Osteoblast (primary cell): Measurements from ENCODE around the gene ARFIP1. TPM values are rescaled to one million over a fixed set of nuclear protein-coding genes. Genes with fewer than 3 reads are reported as not detected.

ENCODE experiments used
- DNase-seq: peaks from one replicate; pipeline ENCODE4 v3.0.0; 2011; ENCODE audit warnings: low spot score, mixed read lengths; ENCODE audit not compliant: insufficient read length; ENCODE audit errors: missing footprints
- H2AFZ ChIP-seq: 2 replicates; pipeline ENCODE4 v1.6.0; 2011; ENCODE audit warnings: mild to moderate bottlenecking, low read length
- H3K27ac ChIP-seq: 2 replicates; pipeline ENCODE4 v1.5.1; 2011; ENCODE audit warnings: mild to moderate bottlenecking, low read depth, low read length, moderate library complexity
- H3K27me3 ChIP-seq: 2 replicates; pipeline ENCODE4 v1.6.0; 2012; ENCODE audit warnings: mild to moderate bottlenecking, control low read depth, inconsistent platforms, low read length, moderate library complexity; ENCODE audit not compliant: insufficient read depth
- H3K36me3 ChIP-seq: 2 replicates; pipeline ENCODE4 v1.5.1; 2011; ENCODE audit warnings: mild to moderate bottlenecking, low read length, control low read depth, moderate library complexity; ENCODE audit not compliant: insufficient read depth
- H3K4me1 ChIP-seq: 2 replicates; pipeline ENCODE4 v1.5.1; 2011; ENCODE audit warnings: mild to moderate bottlenecking, low read length, control low read depth, moderate library complexity; ENCODE audit not compliant: insufficient read depth
- H3K4me2 ChIP-seq: 2 replicates; pipeline ENCODE4 v1.6.0; 2011; ENCODE audit warnings: mild to moderate bottlenecking, low read length; ENCODE audit not compliant: insufficient read depth
- H3K4me3 ChIP-seq: fragments of 200-600 bp; sonication (generic); 3 replicates; pipeline ENCODE4 v1.5.1; 2012; ENCODE audit warnings: mild to moderate bottlenecking, low read length, inconsistent platforms; ENCODE audit not compliant: insufficient read depth
- H3K79me2 ChIP-seq: 2 replicates; pipeline ENCODE4 v1.6.0; 2012; ENCODE audit warnings: mild to moderate bottlenecking, low read length, control low read depth, inconsistent platforms; ENCODE audit not compliant: insufficient read depth
- H3K9me3 ChIP-seq: 2 replicates; pipeline ENCODE4 v1.5.1; 2011; ENCODE audit warnings: low read depth, low read length, control low read depth
- H4K20me1 ChIP-seq: 2 replicates; pipeline ENCODE4 v1.6.0; 2012; ENCODE audit warnings: mild to moderate bottlenecking, low read length, control low read depth; ENCODE audit not compliant: insufficient read depth
- total RNA-seq: library from RNA; depleted of rRNA; stranded (reverse); fragments of >200 nt; gene quantifications from 2 replicates; pipeline ENCODE4 v1.2.3, GENCODE V29; 2012
- TF ChIP-seq, protein P1 (sequence below): IDR thresholded peaks from 2 replicates; pipeline ENCODE4 v1.5.1; 2011; ENCODE audit warnings: mild to moderate bottlenecking, low read depth, low read length, moderate library complexity; ENCODE audit errors: extremely low read depth

The ARFIP1 gene
- total RNA-seq, 1 donor, result 38.7 TPM

DNA sequence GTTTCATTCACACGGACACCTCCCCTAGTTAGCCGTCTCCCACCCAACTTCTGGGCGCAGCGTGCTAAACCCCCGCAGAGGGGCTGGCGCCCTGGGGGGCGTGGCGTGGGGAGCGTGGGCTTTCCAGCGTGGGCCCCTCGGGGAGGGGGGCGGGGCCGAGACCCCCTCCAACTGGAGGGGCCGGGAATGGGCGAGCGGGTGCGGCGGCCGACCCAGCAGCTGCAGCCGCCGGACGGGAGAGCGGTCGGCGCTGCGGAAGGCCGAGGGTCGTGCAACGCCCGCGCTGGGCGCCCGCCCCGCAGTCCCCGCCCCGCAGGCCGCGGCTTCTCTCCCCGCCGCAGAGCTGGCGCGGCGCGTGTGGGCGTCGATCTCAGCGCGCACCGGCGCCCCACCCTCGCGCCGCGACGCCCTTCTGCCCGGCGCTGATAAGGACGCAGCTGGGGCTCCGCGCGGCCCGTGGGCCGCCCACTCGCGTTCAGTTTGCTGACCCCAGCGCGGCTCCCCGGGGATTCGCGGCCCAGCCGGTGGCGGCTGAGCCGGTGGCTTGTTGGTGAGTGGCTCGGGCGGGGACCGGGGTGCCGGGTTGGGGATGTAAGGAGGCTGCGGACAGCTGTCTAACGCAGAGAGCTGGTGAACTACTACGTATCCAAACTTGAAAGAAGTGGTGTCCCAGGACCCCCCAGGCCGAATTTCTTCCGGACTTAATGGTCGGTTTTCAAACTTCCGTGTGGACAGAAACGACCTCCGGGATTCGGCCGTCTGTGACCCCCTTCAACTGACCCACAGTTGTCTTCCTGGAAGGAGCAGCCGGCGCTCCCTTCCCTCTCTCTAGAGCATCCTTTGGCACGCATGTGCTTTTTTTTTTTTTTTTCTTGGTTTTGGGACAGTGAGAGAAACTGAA is 157.8 kb downstream of the ARFIP1 start:
- no peaks in the 10 kb centered on the region for H3K36me3 ChIP-seq
- H3K4me1 ChIP-seq, result no peaks in the 10 kb centered on the region
- H3K27me3 ChIP-seq, result peaks cover 75% of the 10 kb centered on the region
- H2AFZ ChIP-seq, result no peak overlapping the region
- no peaks in the 10 kb centered on the region for H3K9me3 ChIP-seq
- H4K20me1 ChIP-seq, result no peaks in the 10 kb centered on the region
- no peak overlapping the region for H3K27ac ChIP-seq
- peak overlapping the region; percentile 72 for H3K4me2 ChIP-seq
- peak overlapping the region; percentile 64 for H3K4me3 ChIP-seq
- TF ChIP-seq, protein P1, sequence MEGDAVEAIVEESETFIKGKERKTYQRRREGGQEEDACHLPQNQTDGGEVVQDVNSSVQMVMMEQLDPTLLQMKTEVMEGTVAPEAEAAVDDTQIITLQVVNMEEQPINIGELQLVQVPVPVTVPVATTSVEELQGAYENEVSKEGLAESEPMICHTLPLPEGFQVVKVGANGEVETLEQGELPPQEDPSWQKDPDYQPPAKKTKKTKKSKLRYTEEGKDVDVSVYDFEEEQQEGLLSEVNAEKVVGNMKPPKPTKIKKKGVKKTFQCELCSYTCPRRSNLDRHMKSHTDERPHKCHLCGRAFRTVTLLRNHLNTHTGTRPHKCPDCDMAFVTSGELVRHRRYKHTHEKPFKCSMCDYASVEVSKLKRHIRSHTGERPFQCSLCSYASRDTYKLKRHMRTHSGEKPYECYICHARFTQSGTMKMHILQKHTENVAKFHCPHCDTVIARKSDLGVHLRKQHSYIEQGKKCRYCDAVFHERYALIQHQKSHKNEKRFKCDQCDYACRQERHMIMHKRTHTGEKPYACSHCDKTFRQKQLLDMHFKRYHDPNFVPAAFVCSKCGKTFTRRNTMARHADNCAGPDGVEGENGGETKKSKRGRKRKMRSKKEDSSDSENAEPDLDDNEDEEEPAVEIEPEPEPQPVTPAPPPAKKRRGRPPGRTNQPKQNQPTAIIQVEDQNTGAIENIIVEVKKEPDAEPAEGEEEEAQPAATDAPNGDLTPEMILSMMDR, result no peak
- H3K79me2 ChIP-seq, result no peaks in the 10 kb centered on the region
- peak; percentile 93 for DNase-seq

DNA sequence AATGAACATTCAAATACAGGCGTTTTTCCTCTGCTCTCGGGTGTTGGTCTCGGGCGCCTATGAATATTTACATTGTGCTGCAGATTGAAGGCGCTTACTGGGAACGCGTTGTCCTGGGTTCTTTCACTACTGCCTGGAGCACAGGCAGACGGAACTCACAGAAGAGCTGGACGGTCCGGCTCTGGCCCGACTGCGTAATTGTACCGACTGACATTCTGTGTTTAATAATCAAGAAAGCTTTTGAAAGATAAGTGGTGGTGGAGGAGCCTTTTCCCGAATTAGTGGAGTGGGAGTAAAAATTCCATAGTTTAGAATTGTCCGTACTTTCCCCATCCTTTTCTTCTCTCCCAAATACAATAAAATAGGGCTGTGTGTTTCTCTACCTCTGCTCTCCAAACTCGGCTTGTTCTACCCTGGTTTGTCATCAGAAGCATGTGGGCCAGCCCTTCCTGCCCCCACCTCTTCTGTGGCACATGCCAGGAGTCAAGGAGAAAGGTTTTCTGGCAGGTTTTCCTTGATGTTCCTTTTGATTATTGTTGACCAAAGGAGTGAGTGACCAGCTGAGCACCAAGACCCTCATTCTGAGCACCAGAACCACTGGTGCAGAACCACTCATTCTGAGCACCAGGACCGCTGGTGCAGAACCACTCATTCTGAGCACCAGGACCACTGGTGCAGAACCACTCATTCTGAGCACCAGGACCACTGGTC is 158.6 kb downstream of the ARFIP1 start:
- no peak overlapping the region for H3K27ac ChIP-seq
- H3K4me3 ChIP-seq, result peak overlapping the region; percentile 64
- H3K36me3 ChIP-seq, result no peaks in the 10 kb centered on the region
- no peaks in the 10 kb centered on the region for H3K4me1 ChIP-seq
- H3K27me3 ChIP-seq, result peaks cover 71% of the 10 kb centered on the region
- no peaks in the 10 kb centered on the region for H3K79me2 ChIP-seq
- TF ChIP-seq, protein P1, result no peak
- H4K20me1 ChIP-seq, result no peaks in the 10 kb centered on the region
- H3K9me3 ChIP-seq, result no peaks in the 10 kb centered on the region
- H3K4me2 ChIP-seq, result peak overlapping the region; percentile 72
- no peak overlapping the region for H2AFZ ChIP-seq
- no peak for DNase-seq

DNA sequence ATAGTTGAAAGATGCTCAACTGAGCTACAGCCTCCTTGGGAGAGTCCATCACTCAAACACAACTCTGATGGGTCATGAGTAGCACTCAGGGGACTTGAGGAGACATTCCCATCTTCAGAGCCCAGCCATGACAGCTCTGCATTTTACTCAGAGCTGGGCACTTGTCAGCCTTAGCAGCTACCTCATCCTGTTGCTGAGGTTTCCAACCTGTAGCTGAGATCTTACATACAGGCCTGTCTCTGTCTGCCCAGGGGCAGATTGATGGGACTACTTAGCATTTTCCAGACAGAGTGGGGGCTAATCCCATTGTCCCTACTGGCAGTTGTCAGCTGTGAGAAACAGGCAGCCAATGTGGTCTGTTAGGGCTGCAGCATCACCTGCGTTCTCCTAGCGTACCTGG is 159.9 kb downstream of the ARFIP1 start:
- Histone ChIP-seq H3K9me3 (no peaks in the 10 kb centered on the region), H3K4me3 (no peak overlapping the region), H3K4me1 (no peaks in the 10 kb centered on the region), H3K79me2 (no peaks in the 10 kb centered on the region), H2AFZ (no peak overlapping the region), H3K27me3 (peaks cover 62% of the 10 kb centered on the region), H4K20me1 (no peaks in the 10 kb centered on the region), H3K4me2 (no peak overlapping the region), H3K36me3 (no peaks in the 10 kb centered on the region), H3K27ac (no peak overlapping the region)
- DNase-seq, result no peak
- TF ChIP-seq, protein P1, result no peak

DNA sequence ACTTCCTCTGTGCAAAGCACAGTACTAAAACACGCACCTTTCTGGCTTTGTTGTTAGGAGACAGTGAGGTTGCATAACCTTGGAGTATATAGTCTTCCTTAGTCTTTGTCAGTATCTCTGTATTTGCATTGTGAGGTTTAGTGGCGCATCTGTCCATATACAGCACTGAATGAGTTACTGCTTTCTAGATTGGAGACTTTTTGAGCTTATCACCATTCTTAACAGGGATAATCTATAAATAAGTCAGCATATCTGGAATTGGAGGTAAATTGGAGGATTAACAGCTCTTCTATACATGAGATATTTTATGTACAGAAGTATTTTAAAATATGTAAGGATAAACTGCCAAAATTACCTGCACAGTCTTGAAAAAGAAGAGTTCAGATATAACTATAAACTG is 160.7 kb downstream of the ARFIP1 start:
- no peak for DNase-seq
- Histone ChIP-seq H3K27me3 (peaks cover 53% of the 10 kb centered on the region), H3K4me3 (no peak overlapping the region), H3K4me1 (no peaks in the 10 kb centered on the region), H2AFZ (no peak overlapping the region), H3K27ac (no peak overlapping the region), H3K79me2 (no peaks in the 10 kb centered on the region), H3K9me3 (no peaks in the 10 kb centered on the region), H3K4me2 (no peak overlapping the region), H4K20me1 (no peaks in the 10 kb centered on the region), H3K36me3 (no peaks in the 10 kb centered on the region)
- TF ChIP-seq, protein P1, result no peak
